Measurements from ENCODE around the gene TCF4.

Gene TCF4

DNA sequence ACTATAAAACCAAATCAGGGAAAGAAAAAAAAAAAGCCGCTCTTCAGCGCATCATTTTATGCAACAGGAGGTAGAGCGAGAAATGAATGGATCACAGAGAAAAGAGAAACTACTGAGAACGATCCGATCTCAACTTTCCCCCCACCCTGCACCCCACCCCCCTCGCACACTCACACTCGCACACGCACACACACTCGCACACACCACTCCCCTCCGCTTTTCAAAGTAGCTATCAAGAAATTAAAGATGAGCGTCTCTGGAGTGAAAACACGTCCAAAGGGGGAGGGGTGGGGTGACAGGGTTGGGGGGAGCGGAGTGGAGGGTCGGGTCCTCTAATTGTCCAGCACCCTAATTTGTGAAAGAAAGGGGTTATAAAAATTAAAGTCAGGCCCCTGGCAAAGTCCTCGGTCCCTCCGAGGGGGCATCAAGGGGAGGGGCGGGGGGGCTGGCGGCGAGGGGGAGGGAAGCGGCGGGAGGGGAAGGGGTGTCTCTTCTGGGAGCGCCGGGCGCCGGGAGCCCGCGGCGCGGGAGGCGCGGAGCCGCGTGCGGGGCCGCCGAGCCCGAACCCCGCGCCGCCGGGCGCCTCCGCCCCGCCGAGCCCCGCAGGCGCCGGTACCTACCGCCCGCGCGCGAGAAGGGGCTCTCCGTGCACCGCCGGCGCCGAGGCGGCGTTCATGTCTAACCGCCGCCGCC is 428 bp downstream of the TCF4 start:
- in situ Hi-C loops (cut with MboI; ENCODE audit: low sequenced_read_pairs) = no loop called here

- in situ Hi-C loops (cut with MboI; ENCODE audit: low sequenced_read_pairs) = no loop called here
These were observed 2.0 kb downstream of the TCF4 start for GRCh38 chr18:55585920-55586561.

DNA sequence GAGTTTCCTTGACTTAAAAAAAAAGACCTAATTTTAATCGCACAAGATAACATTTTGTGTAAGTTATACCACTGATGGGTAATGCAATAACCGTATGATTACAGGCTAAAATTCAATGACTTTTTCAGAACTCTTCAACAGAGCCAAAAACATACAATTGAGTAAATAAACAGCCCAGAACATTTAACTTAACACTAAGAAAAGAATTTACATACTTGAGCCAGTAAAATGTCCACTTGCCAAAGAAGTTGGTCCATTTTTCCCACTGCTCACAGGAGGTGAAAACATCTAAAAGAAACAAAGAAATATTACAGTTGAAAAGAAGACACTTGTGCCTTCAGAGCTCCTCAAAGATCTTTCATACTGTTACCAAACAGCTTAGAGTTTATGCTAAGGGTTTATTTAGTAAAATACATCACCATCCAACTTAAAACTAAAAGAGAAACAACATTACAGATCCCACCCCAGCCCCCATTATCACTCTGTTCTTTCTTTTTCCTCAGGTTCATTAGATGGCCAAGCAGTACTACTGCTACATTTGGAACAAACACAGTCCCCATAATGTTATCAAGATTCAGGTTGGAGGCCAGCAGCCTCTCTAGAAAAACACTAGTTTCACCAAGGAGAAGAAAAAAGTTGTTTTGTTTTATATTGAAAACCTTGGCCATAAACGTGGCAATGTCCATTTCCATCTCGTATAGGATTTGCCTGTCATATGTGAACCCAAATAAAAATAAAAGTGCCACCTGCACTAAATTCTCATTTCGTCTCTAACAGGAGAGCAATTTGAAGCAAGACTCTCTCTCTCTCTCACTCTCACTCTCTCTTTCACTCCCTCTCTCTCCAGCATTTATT is 2.7 kb downstream of the TCF4 start:
- in situ Hi-C loops (cut with MboI; ENCODE audit: low sequenced_read_pairs) = no loop called here

DNA sequence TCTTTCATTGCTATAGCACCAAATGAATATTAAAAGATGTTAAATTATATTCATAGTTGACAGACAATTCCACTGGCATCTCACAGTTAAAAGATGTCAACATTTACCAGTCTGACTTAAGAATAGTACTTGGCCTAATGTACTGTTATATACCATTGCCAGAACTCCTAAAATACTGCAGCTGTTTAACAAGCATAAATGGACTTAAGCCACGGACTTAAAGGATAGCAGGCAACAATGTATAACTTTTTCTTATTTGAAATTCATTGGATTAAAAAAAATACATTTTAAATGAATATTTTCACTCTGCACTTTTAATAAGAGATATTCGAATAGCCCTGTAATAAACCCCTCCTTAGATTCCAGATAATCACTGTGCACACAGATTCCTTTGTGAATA is 3.8 kb downstream of the TCF4 start:
- in situ Hi-C loops (cut with MboI; ENCODE audit: low sequenced_read_pairs) = no loop called here

- in situ Hi-C loops (cut with MboI; ENCODE audit: low sequenced_read_pairs) = no loop called here
These were observed 5.7 kb downstream of the TCF4 start for GRCh38 chr18:55582325-55582724.

DNA sequence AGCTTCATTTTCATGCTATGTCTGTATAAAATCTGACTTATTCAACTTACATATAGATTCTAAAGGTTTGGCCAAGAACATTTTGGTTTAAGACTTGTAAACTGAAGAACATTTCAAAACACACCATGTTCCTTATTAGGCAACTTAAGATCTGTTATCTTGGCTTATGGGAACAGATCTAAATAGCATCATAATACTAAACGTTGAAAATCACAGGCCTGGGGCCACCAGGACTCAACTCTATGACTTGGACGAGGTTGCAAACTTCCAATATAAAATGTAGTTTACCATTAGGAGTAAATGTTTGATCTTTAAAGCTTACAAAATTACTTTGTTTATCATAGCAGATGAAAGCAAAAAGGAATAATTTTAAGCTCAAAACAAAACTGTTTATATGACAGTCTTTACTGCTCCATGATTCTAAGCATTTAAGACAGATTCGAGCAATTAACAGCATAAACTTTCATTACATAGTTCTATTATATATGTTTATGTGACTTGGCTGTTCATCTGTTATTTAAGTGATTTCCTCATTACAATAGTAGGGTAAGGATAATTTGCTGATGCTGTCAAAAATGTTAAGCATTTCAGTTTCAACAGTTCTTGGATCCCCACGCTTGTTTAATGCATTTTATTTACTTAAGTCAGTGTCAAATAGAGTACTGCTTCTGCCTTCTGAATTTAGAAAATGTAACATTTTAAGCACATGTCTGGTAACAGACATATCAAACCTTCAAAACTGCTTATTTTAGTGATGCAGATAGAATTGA is 8.3 kb downstream of the TCF4 start:
- in situ Hi-C loops (cut with MboI; ENCODE audit: low sequenced_read_pairs) = no loop called here

DNA sequence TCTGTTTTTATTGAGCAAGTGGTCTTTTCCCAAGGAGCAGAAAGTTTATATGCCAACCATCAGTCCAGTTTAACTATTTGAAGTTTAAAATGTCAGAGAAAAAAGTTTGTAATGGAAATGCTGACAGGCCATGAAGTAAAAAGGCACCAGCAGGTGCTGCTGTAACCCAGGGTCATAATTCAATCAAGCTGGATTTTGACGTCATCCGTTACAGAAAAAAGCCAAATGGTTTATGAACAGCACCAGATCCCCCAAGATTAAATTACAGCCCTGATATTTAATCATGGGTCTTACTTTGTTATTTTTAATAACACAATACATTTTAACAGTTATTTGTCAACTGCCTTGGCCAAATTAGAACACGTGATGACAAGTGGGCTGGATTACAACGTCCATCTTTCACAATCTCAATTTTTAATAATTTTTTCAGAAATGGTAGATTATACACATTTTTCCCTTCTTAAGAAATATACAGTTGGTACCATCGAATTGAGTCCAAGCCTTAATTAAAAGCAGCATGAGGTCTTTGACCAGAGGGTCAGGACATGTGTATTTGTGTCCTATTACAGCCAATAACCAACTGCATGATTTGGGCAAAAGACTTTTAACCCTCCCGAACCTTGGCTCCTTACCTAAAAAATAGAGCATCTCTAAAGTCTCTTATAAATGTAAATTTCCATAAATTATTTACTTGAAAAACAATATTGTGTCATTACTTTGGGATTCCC is 10.0 kb downstream of the TCF4 start:
- in situ Hi-C loops (cut with MboI; ENCODE audit: low sequenced_read_pairs) = no loop called here

DNA sequence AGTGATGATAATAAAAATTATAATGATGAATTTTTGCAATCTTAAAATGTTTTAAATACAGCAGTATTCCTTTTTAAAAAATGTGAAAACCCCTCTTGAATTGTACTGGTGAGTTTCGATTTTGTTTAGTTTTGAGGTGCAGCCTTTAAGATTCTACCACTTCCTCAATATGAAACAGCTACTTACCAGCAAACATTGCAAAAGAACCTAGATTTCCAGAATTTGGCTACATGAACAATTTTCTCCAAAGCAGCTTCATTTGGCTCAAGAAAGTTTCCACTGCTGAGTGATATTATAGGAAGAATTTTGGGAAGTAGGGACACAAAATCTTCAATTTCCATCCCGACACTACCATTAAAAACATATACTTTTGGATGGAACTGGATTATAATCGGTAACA is 12.0 kb downstream of the TCF4 start:
- in situ Hi-C loops (cut with MboI; ENCODE audit: low sequenced_read_pairs) = no loop called here

DNA sequence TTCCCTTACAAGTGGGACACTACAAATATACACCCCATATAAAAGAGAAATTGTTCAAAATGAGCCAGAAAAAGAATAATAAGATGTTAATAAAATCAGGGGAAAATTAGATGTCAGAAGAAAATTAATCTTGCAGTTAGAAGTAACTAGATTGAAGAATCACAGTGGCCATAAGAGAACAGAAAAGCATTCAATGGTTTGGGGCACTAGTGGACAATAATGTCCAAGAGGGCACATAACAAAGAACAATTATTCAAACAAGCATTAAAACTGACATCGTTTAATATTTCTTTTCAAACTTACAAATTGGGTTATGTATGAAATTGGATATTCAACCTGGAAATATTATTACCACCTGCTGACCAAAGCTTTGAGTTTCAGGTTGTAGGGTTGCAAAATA is 12.9 kb downstream of the TCF4 start:
- in situ Hi-C loops (cut with MboI; ENCODE audit: low sequenced_read_pairs) = no loop called here

GRCh38 chr18:55573386-55573785 is 14.6 kb downstream of the TCF4 start:
- in situ Hi-C loops (cut with MboI; ENCODE audit: low sequenced_read_pairs) = no loop called here

- in situ Hi-C loops (cut with MboI; ENCODE audit: low sequenced_read_pairs) = no loop called here
These were observed 17.0 kb downstream of the TCF4 start for GRCh38 chr18:55570966-55571365.

DNA sequence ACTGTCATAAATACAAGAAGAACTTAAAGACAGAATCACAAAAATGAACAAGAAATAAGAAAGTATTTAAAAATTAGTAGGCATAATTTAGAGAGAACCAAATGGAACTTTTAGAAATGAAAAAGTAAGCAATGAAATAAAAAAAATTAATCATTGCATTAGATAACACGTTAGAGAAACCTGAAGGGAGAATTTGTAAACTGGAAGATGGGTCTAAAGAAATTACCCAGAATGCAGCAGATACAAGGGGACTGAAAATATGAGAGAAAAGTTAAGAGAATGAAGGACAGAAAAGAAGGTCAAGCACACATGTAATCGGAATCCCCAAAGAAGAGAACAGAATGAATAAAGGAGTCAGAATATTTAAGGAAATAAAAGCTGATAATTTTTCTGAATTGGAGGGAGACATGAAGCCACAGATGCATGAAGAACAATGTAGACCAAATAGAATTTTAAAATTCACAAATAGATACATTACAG is 21.5 kb downstream of the TCF4 start:
- in situ Hi-C loops (cut with MboI; ENCODE audit: low sequenced_read_pairs) = no loop called here

DNA sequence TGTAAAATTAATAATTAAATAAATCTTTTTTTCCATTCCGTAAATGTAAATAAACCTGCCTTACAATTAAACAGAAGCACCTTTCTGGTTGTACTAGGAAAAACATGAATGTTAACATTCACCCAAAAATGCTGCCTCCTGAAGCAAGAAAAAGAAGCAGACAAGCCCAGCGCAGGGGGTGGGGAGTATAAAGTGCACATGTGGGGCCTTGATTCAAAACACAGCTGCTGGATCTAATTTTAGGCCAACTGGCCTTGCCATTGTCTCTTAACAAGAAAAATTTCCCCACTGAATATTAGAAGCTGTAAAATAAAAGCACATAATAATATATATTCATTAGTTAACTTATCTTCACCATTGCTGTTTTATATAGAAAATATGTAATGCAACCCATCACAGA is 28.3 kb downstream of the TCF4 start:
- in situ Hi-C loops (cut with MboI; ENCODE audit: low sequenced_read_pairs) = no loop called here

DNA sequence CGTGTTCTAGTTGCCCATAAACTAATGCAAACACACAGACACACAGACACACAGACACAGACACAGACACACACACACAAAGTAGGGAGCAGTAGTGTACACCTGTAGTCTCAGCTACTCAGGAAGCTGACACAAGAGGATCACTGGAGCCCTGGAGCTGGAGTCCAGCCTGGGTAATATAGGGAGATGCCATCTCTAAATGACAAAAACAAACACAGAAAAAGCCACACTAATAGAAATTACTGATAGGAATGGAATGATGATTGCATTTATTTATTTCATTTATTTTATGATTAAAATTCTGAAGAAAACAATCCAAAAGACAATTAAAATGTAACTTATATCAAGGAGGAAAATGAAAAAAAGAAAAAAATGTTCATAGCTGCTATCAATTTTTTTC is 30.8 kb downstream of the TCF4 start:
- in situ Hi-C loops (cut with MboI; ENCODE audit: low sequenced_read_pairs) = no loop called here

- in situ Hi-C loops (cut with MboI; ENCODE audit: low sequenced_read_pairs) = no loop called here
These were observed 32.5 kb downstream of the TCF4 start for GRCh38 chr18:55555395-55556027.

- in situ Hi-C loops (cut with MboI; ENCODE audit: low sequenced_read_pairs) = no loop called here
These were observed 35.3 kb downstream of the TCF4 start for GRCh38 chr18:55552526-55553189.

DNA sequence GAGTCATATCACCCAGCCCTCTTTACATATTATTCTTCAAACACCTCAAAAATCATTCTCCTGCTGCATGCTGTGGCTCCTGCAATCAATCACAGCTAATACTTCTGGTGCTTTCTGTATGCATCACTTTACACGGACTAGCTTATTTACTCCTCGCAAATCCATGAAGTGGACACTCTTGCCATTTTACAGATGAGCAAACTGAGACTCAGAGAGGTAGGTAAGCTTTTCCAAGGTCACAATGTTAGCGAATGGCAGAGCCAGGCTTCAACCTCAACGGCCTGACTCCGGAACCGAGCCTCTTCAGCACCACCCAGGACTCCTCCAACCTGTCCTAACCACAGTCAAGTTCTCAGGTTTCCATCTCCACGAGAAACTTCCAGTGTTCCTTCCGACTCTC is 36.8 kb downstream of the TCF4 start:
- in situ Hi-C loops (cut with MboI; ENCODE audit: low sequenced_read_pairs) = no loop called here

DNA sequence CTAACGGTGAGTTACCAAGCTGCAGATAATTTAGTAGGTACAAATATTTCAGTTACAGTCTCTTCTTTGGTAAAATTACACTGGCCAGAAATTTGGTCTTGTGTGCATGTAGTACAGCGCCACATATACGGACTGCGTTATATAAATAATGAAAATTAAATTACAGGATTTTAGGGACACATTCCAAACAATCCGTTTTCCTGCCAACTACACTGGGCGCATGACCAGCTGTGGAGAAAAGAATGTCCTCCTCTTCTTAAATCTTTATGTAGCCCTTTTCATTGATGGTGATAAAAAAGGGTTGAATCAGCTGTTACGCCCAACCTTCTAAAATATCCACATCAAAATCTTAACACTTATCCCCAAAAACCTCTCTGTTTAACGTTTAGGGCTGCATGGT is 37.5 kb downstream of the TCF4 start:
- in situ Hi-C loops (cut with MboI; ENCODE audit: low sequenced_read_pairs) = no loop called here

DNA sequence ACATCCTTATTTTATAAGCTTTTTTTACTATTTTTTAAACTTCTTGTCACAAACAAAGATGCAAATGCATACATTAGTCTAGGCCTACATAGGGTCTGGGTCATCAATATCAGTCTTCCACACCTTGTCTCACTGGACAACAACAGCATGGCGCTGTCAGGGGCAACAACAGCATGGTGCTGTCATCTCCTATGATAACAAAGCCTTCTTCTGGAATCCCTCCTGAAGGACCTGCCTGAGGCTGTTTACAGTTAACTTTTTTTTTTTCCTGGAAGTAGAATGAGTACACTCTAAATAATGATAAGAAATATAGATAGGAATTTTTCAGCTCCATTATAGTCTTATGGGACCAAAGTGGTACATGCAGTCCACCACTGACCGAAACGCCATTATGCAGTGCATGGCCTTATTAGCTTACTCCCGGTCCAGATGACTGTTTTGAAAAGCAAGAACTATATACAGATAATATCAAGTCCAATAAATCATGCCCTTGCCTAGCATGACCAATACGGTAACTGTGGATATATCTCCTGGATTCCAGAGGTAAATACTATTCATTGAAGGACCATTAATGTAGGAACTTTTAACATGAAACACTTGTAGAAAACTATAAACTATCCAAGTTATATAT is 38.4 kb downstream of the TCF4 start:
- in situ Hi-C loops (cut with MboI; ENCODE audit: low sequenced_read_pairs) = no loop called here

Measured in HL-60/S4 treated with retinoic acid at 250 ng/mL for 4 days and 3 days (cell line).